NCI-H1930 (cell line): Measurements from ENCODE around the gene CUX1.

ENCODE experiments used
- DNase-seq, 2 experiments: peaks; one replicate each; lab custom pipeline; 2025; lab: John Stamatoyannopoulos, UW

The CUX1 gene

DNA sequence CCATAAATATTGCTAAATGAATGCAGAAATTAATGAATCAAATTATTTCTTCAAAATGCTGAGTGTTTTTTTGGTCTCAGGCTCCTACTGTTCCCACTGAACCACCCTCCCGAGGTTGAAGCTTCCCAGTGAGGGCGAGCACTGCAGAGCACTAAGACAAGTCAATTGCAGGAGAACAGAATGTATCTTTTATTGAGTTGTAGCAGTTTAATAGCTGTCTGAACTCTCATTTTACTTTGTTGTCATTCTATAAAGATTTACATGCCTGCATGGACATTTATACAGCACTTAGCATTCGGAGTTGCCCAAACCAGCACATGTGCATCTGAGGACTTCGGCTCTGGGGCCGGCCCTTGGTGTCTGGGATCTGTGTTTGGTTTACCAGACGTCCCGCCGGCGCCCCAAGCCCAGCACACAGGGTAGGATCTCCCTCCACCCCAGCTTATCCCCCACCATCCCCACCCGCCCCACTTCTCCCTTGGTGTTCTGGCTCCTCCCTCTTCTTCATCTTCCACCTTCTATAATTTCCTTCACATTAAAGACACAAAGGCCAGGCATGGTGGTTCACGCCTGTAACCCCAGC, 258.2 kb downstream of the CUX1 start:
- DNase-seq: no peak

DNA sequence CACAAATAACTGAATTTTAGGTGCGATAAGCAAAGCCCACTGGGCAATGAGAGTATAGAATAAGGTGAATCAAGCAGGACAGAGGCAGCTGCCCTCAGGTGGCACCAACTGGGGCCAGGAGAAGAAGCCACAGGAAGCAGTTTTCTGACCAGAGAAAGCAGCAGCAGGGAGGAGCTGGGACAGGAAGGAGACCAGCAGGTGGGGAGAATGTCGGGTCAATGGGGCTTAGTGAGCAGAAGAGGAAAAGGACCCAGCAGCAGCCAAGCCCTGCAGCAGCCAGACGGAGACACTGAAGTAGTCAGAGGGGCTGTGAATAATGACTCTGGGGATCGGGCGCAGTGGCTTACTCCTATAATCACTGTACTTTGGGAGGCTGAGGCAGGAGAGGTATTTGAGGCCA, 259.7 kb downstream of the CUX1 start:
- no peak for DNase-seq

DNA sequence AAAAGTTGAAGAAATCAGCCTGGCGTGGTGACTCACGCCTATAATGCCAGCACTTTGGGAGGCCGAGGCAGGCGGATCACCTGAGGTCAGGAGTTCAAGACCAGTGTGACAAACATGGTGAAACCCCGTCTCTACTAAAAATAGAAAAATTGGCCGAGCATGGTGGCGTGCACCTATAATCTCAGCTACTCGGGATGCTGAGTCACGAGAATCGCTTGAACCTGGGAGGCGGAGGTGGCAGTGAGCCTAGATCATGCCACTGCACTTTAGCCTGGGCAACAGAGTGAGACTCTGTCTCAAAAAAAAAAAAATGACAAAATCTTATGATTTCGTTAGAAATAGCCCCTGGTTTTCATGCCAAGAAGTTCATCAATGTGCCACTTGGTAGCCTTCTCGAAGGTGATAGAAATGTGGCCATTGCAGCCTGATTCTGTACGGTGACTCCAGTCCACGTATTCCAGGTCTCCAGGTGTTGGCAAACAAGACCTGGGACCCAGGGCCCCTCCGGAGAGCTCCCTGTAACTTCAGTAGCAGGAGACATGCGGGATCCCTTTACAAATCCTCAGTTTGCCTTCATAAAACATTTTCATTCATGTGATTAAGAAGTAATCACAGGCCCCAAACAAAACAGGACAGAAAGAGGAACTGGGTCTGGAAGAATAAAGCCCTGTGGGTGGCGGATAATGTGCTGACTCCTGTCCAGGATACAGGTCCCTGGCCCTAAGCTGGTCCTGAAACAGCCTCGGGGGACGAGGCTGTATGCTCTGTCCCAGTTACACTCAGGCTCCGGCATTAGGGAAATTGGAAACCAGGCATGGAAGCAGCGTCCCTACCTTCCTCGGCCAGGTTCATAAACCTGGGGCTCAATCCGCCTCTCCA, 262.0 kb downstream of the CUX1 start:
- no peak for DNase-seq

DNA sequence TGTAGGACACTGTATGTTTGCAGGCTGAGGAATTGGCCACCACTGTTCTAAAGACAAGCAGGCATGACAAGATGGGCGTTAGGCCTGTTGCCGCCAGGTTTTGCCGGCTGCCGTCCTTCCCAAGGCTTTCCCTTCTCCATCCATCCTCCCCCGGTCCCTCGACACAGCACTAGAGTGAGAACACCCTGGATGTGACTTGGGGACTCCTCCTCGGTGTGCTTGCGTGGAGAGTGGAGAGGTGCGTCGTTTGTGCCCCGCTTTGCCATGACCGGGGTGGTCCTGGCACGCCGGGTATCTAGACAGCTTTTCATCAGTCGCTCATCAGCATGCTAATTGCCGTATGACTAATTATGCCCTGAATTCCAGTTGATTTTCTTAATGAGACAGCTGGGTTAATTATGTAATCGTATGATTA, 262.6 kb downstream of the CUX1 start:
- DNase-seq: no peak

DNA sequence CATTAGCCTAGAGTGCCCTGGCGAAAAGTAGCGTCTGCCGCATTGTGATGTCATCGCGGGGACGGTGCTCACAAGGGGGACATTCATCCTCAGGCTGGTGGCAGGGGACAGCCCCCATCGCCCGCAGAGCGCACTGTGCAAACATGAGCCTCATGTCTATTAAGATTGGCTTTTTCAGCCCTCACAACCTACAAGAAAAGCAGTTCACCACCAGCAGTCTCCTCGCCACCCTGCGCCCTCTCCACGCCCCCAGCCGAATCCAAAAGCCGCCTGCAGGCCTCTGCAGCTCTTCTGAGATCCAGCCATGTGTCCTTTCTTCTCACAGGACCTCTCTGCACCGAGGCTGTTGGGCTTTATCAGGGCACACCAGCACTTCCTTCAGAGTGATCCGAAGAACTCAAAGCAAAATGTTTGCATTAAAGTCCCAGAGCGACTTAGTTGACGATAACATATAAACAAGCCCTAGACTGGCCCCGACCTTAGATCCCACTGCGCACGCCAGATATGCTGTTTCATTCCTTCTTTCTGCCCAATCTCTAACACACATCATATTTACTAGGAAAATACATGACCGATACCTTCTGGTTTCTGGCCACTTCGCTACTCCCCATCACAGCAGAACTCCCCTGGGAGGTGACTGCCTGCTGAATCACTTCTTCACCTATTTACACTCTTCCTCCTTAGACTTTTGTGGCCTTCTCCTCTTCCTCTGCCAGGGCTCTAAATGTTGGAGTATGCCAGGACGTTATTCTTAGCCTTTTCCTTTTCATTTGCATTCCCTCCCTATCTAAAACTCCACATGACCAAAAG, 263.2 kb downstream of the CUX1 start:
- DNase-seq: no peak

DNA sequence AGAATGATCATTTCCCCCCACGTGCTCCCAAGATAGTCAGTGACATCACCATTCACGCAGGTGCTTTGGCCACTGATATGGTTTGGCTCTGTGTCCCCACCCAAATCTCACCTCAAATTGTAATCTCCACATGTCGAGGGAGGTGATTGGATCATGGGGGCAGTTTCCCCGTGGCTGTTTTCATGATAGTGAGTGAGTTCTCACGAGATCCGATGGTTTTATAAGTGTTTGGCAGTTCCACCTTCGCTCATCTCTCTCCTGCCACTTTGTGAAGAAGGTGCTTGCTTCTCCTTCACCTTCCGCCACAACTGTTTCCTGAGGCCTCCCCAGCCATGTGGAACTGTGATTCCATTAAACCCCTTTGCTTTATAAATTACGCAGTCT, 263.8 kb downstream of the CUX1 start:
- DNase-seq: no peak

DNA sequence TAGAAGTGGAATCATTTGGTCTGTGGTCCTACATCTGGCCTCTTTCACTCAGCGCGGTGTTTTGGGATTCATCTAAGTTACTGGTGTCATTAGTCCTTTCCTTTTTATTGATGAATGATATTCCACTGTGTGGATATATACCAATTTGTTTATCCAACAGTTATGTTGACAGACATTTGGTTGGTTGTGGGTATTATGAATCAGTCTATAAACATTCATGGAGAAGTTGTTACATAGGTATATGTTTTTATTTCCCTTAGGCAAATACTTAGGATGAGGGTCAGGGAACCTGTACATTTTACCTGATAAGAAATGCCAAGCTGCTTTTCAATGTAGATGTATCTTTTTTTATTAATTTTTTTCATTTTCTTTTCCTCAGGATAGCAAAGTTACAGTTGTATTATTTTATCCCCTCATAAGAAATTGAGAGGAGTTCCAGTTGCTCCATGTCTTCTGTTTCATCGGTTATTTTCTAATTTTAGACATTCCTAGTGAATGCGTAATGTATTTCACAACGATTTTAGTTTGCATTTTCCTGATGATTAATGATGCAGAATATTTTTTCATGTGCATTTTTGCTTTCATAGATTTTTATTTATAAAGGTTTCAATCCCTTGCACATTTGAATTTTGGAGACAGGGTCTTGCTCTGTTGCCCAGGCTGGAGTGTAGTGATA, 265.4 kb downstream of the CUX1 start:
- no peak for DNase-seq

DNA sequence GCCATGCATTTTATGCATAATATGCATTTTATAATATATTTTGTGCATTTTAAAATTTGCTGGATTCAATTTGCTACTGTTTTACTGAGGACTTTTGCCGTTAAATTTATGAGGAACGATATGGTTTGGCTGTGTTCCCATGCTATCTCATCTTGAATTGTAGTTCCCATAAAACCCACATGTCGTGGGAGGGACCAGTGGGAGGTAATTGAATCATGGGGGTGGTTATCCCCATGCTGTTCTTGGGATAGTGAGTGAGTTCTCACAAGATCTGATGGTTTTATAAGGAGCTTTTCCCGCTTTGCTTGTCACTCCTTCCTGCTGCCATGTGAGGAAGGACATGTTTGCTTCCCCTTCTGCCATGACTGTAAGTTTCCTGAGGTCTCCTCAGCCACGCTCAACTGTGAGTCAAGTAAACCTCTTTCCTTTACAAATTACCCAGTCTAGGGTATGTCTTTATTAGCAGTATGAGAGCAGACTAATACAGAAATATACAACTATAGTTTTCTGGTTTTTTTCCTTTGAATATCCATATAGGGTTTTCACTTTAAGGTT, 267.9 kb downstream of the CUX1 start:
- DNase-seq: no peak

DNA sequence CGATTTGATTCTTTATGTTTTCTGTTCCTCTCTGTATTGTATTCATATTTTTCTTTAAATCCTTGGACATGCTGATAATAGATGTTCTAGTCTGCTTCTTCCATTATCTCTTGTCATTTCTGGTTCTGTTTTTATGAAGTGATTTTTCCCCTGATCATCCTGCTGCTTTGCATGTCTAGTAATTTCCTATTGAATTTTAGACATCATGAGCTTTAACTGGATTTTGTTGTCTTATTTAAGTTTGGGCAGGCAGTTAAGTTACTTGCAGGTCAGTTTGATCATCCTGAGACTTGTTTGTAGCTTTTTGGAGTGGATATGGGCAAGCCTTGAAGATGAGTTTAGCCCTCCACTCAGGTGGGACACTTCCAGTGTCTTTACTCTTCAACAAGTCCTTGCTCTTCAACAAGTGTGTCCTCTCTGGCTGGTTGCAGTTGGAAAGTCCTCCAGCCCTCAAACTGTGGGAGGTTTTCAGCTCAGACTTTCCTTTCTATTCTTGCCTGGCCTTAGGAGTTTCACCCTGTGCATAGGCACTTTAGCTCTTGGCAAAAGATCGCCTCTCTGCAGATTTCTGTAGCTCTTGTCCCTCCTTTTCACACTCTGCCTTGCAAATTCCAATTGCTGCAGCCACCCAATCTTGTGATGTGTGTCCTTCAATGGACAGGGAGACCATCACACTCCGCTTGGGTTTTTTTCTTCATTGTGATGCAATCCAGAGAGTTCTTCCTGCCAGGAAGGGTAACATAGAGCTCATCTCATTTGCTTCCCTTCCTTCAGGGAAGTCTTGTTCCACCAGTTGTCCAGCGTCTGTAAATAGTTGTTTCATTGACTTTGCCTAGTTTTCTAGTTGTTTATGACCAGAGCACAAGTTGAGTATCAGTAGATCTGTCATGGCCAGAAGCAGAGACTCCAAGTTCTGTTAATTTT, 272.0 kb downstream of the CUX1 start:
- no peak for DNase-seq

DNA sequence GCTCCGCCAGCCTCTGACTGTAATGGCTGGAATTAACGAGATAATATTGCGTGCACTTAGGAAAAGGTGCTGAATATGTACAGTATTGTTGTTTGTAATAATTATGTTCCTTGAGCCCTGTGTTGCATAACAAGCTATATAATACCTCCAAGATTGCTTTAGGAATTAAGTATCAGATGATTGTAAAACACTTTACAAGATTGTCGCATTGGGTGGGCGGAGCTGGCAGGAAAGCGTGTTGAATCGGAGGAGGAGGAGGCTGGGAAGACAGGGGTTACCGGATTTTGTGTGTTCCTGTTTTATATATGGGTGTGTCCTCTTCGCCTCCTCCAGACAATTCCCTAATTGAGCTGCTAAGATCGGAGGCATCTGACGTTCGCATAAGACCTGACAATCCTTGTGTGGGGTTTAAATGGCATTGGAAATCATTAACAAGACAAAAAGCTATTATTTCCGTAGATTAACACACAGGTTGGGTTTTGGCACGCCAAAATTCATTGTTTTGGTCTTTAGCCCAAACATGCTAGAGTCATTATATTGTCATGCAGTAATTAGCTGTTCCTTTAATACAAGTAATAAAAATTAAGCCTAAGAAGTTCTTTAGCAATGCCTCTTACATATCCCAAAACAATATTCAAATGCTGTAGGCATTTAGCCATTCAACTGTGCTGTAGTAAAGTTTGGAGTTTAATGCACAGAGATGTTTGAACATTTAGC, 276.3 kb downstream of the CUX1 start:
- DNase-seq: no peak

DNA sequence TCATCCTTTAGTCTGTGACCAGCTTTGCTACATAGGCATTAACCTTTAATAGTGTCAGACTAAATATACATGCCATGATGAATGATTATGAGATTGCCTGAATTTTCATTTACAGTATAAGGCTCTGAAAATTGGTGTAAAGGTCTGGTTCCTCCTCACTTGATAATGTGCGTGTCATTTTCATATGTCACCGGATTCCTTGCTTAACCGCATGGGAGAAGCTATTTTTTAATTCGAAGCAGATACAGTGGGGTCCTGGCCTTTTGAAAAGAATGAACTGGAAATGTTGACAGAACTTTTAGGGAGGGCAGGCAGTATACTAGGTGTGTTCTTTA, 276.9 kb downstream of the CUX1 start:
- DNase-seq: no peak

DNA sequence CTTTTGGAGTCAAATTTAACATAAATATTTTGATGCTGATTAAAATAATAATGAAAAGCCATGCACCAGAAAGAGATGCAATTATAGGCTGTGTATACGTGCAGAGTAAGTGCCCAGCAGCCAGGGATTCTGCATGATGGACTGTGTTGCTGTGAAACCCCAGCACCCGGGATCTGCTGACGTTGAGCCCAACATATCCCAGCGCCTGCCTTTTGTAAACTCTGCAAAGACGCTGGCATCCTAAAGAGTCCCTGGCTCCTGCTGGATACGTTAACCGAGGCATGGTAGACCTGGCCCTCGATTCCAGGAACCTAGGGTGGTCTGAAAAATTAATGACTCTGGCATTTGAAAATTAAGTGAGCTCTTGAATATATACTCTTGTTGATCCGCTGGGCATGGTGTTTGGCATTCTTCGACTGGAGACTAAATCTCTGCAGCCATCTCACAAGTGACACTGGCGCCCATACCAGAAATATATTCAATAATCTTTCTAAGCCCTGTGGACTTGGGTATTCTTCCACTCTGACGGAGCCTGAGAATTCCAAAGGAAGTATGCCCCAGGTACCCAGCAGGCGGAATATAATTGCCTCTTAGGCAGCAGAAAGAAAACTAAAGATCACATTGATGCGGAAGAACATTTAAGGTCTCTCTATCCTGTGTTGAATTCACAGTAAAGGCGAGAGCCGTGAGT, 278.0 kb downstream of the CUX1 start:
- DNase-seq: no peak

DNA sequence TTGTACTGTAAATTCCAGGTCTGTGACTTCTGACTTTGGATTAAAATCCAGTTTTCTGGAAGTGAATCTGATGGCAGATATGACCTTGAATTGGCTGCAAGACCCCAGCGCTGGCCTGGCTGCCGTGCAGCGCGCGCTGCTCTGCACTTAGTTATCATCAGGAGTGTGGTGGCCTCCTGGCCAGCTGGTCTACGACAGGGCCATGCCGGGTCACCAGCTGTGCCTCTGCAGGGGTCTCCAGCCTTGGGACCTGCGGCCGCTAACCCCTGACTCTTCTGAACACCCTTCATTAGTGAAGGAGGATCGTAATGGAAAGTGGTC, 278.5 kb downstream of the CUX1 start:
- DNase-seq: no peak

DNA sequence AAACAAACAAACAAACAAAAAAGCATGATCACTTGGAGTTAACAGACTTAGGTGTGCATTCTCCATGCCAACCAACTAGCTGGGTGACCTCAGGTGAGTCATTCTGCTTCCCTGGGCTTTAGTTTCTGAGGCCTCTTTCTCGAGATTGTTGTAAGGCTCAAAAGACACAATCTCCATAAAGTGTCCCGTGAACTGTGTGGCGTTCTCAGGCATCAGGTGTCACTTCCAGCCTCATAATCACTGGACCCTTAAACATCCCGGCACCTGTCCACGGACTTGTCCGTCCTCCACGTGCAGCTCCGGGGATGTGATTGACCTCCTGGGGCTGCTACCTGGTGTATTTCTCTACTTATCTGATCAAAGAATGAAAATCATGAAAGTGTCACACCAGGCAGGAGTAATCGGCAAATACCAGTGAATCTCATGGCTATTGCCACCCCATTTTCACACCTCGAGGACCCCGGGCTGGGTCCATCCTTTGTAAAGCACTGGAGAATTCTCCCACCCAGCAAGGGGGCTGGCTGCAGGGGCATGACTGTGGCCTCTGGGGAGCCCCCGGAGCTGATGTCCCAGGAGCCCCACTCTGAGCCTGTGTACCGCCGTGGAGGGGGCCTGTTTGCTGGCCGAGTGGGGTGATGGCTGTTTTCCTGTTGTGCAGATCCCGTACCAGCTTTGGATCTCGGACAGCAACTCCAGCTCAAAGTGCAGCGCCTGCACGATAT, 279.4 kb downstream of the CUX1 start:
- DNase-seq: no peak

DNA sequence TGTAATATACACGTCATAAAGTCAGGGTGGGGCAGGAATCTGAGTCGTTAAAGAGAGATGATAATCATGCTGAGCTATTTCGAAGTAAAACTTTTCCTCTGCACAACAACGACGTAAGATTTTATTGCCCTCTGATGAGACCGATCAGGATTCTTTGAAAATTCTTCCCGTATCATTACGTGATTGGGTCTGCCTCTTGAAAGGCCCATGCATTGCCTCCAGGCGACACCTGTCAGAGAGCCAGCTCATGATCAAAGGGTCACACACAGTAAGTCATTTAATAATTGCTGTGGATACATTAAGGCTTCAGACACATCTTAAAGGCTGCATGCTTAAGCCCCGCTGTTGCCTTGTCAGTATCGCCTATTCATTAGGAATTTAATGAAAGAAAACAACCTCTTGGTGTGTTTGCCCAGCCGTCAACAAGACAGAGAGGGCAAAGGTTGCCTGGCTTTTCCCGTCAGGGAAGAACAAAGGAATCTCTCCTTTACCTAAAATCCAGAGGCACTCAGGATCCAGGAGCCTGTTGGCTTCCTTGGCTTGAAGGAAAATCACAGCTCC, 280.3 kb downstream of the CUX1 start:
- DNase-seq: no peak

DNA sequence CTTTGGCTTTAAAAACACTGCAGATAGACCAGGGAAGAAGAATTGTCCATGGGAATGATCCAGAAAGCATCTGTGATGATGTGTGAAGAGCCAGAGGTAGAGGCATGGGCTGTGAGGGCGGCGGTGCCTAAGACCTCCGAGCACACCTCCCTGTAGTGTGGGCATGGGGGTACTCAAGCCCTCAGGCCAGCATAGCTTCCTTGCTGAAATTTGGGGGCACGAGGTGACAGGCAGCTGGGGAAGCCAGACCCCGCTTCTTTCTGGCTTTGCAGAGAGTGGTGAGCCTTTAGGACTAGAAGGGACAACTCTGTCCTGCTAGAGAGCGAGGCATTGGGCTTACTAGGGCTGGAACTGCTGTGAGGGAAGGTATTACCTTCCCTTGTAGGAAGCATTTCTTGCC, 281.6 kb downstream of the CUX1 start:
- no peak for DNase-seq

DNA sequence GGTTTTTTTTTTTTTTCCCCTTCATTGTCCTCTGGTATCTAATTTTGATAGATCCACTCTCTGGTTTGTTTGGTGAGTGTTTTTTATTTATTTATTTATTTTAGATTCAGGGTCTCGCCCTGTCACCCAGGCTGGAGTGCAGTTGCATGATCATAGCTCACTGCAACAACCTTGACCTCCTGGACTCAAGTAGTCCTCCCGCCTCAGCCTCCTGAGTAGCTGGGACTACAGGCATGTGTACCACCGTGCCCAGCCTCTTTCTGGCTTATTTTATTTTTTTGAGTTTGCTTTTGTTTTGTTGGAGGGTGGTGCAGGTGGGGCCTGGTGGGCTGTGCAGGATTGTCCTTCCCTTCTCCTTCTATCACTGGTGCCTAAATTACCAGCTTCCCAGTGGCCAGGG, 282.0 kb downstream of the CUX1 start:
- DNase-seq: no peak

DNA sequence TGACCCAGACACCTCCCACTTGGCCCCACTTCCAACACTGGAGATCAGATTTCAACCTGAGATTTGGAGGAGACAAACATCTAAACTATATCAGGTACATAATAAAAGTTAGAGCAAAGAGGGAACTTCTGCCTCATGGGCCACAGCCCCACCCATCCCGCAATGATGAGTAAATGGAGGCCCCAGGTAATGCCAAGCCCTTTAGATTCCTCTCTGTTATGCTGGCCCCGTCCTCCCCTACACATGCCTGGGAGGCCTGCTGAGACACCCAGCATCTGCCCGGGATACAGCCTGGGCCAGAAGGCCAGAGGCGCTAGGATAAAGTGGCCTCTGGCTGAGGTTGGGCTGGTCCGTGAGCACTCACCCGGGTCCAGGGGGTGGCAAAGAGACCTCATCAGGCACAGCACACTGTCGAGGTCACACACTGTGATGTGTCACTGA, 283.7 kb downstream of the CUX1 start:
- no peak for DNase-seq

DNA sequence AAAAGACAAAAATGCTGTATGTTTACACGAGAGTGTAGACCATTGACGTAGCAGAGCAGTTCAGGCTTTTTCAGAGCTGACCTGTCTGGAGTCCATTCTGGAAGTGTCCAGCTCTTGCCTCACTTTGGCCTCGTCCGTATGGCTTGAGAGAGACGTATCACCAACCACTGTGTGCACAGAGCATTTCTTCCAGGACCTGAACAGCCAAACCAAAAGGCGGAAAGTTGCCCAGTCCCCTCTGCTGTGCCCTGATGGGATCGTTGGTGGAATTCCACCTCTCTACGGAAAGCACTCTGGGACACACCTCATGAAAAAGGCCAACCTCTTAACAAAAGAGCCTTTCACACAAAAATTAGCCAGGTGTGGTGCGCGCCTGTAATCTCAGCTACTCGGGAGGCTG, 284.5 kb downstream of the CUX1 start:
- no peak for DNase-seq
